ENCODE data around the gene MYOC.
"Not testable (repeated sequence)": the region's sequence is repeated elsewhere in the genome, so short reads cannot be mapped to it uniquely, and the experiment has no call there.

The MYOC gene

DNA sequence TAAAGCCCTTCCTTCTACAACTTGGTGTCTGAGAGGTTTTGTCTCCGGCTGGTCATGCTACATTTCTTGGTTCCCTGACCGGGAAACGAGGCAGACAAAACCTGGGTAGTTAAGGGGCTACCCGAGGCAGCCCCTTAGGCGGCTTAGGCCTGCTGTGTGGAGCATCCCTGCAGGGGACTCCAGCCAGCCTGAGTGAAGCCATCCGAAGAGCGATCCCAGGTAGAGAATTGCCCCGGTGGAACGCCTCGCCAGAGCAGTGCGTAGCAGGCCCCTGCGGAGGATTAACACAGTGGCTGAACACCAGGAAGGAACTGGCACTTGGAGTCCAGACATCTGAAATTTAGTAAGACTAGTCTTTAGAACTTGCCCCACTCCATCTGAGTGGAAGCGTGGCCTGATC is 51.6 kb downstream of the MYOC start:
- no peak for DNase-seq

DNA sequence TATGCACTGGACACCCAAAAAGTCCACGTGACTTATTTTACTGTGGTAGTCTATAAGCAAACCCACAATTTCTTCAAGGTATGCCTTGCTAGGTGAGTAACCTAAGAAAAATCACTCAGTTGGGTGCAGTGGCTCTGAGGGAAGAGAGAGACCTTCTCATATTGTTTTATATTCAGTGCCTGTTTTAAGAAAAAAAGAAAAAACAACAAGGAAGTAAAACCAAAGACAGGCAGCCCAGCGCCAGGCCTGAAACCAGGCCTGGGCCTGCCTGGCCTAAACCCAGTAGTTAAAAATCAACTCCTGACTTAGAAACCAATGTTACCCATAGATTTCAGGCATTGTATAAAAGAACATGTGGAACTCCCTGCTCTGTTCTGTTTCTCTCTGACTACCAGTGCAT is 52.2 kb downstream of the MYOC start:
- not testable (repeated sequence) for DNase-seq

DNA sequence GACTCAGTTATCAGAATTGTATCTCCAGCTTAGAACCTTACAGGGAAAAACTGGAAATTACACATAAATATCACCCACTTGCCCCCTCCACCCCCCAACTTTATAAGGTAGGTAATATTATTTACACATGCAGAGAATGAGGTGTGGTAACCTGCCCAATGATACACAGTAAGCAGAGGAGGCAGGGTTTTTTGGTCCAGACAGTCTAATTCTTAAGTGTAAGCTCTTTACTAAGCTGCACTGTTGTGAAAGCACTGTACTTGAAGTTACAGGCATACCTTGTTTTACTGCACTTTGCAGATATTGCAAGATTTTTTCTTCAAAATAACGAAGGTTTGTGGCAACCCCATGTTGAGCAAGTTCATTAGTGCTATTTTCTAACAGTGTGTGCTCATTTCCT is 55.3 kb downstream of the MYOC start:
- DNase-seq = no peak

DNA sequence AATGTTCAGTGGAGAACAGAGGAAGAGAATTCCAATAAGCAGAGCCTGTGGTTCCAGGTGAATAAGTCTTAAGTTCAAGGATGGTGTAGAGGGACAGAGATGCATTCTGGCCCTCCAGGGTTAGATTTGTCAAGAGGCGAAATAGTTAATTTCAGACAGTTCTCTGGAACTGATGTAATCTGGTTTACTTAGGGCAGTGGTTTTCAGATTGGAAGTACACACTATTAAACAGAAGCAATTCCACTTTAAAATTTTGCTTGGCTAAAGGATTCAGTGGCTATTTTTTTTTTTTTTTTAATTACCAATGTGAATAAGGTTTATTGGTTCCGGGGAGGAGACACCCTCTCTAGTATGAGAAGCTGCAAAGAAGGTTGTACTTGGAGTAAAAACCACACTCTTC is 55.8 kb downstream of the MYOC start:
- no peak for DNase-seq

- no peak for DNase-seq
These were observed 56.4 kb downstream of the MYOC start for GRCh38 chr1:171596119-171596518.

GRCh38 chr1:171595324-171595723 is 57.2 kb downstream of the MYOC start:
- no peak for DNase-seq

DNA sequence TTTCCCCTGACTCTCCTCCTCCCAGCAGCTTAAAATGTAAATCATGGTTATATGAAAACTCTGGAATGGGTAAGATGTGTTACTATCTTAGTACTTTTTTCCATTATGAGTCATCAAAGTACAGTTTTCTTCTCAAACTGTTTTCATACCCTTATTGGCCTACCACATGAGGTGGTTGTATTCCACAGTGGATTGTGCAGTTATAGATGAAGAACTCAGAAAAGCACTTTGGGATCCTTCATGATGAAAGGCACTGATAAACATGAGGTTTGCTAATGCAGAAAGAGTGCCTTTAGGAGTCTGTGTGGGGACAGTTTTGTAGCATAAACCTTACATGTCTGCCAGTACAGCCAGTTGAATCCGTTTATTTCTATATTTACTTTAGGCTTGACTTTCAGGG is 62.5 kb downstream of the MYOC start:
- no peak for DNase-seq

DNA sequence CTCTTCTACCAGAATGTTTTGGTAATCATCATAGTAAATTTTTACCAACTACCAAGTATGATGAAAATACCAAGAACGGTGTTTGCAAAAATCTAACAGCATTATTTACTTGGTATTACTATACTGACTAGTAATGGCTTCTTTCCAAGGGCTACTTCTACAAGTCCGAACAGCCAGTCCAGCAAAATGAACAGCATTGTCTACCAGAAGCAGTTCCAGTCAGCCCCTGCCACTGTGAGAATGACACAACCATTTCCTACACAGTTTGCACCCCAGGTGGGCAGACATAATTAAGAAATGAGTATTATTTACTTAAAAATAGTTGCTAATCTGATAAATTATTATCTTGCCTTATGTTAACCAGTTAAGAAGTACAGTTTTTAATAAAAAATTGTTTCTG is 64.3 kb downstream of the MYOC start:
- no peak for DNase-seq

- DNase-seq = no peak
These were observed 66.8 kb downstream of the MYOC start for GRCh38 chr1:171585715-171586114.
